ENCODE data around the gene TAS2R20.
"Not testable (repeated sequence)": the region's sequence is repeated elsewhere in the genome, so short reads cannot be mapped to it uniquely, and the experiment has no call there.

Gene TAS2R20

DNA sequence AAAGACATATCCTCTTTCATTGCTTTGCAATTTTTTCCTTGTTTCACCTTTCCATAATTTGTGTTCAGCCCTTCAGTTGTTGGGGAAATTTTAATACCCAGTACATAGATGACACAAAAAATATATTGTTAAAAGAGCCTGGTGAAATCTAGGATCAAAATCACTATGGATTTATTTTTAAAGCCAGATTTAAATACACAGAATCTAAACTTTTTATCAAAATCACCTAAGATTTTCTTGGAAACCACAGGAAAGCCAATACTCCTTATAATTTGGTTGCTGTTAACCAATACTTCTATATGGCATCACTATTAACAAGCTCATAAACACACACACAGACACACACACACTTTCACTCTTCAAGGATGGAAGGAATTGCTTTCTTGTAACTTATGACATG, at the start of gene TAS2R20:
Gene TAS2R20, minus strand, starts transcription at position 101 of the 400 bp plus-strand sequence. CDS start 429 bp downstream, outside the sequence.
- TF ChIP-seq, protein P1, sequence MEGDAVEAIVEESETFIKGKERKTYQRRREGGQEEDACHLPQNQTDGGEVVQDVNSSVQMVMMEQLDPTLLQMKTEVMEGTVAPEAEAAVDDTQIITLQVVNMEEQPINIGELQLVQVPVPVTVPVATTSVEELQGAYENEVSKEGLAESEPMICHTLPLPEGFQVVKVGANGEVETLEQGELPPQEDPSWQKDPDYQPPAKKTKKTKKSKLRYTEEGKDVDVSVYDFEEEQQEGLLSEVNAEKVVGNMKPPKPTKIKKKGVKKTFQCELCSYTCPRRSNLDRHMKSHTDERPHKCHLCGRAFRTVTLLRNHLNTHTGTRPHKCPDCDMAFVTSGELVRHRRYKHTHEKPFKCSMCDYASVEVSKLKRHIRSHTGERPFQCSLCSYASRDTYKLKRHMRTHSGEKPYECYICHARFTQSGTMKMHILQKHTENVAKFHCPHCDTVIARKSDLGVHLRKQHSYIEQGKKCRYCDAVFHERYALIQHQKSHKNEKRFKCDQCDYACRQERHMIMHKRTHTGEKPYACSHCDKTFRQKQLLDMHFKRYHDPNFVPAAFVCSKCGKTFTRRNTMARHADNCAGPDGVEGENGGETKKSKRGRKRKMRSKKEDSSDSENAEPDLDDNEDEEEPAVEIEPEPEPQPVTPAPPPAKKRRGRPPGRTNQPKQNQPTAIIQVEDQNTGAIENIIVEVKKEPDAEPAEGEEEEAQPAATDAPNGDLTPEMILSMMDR (IDR thresholded peaks at IDR 0.05; ENCODE audit: extremely low read depth, missing control alignments): no peak
- no peak for DNase-seq (ENCODE audit: low spot score)

DNA sequence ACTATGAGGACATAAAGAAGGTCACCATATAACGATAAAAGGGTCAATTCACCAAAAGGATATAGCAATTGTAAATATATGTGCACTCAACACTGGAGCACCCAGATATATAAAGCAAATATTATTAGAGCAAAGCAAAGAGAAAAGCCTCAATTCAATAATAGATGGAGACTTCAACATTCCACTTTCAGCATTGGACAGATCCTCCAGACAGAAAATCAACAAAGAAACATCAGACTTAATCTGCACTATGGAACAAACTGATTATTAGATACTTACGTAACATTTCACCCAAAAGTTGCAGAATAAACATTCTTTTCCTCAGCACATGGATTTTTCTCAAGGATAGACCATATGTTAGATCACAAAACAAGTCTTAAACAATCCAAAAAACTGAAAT, 43.3 kb upstream of the TAS2R20 start:
- not testable (repeated sequence) for DNase-seq (ENCODE audit: low spot score)

GRCh38 chr12:11040162-11040561, 42.1 kb upstream of the TAS2R20 start:
- TF ChIP-seq, protein P1 (IDR thresholded peaks at IDR 0.05; ENCODE audit: extremely low read depth, missing control alignments): no peak
- no peak for DNase-seq (ENCODE audit: low spot score)

- no peak for DNase-seq (ENCODE audit: low spot score)
- TF ChIP-seq, protein P1 (IDR thresholded peaks at IDR 0.05; ENCODE audit: extremely low read depth, missing control alignments): no peak
Observed at GRCh38 chr12:11039171-11039570, 41.1 kb upstream of the TAS2R20 start.

GRCh38 chr12:11033959-11034358, 35.9 kb upstream of the TAS2R20 start:
- DNase-seq (ENCODE audit: low spot score): not testable (repeated sequence)

DNA sequence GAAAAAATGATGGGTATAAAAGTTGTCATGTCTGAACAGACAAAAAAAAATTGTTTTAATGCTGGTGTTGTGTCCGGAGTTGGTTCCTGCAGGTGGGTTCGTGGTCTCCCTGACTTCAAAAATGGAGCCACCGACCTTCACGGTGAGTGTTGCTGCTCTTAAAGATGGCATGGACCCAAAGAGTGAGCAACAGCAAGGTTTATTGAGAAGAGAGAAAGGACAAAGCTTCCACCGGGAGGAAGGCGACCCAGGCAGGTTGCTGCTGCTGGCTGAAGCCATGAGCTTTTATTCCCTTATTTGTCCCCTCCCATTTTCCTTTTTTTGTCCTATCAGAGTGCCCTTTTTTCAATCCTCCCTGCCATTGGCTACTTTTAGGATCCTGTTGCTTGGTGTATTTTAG, 33.2 kb upstream of the TAS2R20 start, which contains the start of gene TAS2R31:
Gene TAS2R31, minus strand, starts transcription at position 101 of the 400 bp plus-strand sequence. Its CDS starts 72 bp downstream, at position 29.
- TF ChIP-seq, protein P1 (IDR thresholded peaks at IDR 0.05; ENCODE audit: extremely low read depth, missing control alignments): no peak
- no peak for DNase-seq (ENCODE audit: low spot score)

DNA sequence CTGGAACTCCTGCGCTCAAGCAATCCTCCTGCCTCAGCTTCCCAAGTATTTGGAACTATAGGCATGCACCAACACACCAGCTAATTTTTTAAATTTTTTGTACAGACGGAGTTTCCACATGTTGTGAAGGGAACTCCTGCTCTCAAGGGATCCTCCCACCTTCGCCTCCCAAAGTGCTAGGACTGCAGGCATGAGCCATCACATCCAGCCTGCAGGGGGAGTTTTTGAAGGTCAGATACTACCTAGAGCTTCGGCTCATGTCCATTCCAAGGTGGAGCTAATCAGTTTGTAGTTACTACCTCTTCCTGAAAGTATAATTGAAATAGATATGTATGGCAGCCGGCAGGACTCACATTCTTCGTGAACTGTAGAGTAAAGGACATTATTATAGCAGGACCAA, 28.0 kb upstream of the TAS2R20 start:
- DNase-seq (ENCODE audit: low spot score): no peak
- TF ChIP-seq, protein P1 (IDR thresholded peaks at IDR 0.05; ENCODE audit: extremely low read depth, missing control alignments): no peak

DNA sequence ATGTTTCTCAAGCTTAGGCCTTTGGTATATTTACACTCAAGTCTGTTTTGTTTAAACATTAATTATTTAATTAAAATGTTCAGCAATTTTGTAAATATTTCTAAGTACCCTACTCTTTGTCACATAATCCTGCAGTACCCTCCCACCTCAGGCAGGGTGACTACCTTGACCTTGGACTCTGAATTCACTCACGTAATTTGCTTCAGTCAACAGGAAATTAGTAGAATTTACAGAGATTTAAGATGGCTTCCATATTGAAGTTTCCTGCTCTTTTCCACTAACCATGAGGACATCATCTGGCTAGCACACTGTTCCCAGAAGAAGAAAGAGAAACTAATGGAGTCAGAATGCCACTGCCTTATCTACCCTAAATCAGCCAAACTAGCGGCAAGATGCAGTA, 25.3 kb upstream of the TAS2R20 start:
- TF ChIP-seq, protein P1 (IDR thresholded peaks at IDR 0.05; ENCODE audit: extremely low read depth, missing control alignments): no peak
- DNase-seq (ENCODE audit: low spot score): no peak
